NCI-H146 treated with DMSO at 0.1 percent for 48 hours (cell line): ENCODE data around the gene RPS6KA3.

Experiments
- DNase-seq: peaks from one replicate; lab custom pipeline; 2025; ENCODE audit not compliant: unreplicated experiment; lab: John Stamatoyannopoulos, UW

RPS6KA3 gene

DNA sequence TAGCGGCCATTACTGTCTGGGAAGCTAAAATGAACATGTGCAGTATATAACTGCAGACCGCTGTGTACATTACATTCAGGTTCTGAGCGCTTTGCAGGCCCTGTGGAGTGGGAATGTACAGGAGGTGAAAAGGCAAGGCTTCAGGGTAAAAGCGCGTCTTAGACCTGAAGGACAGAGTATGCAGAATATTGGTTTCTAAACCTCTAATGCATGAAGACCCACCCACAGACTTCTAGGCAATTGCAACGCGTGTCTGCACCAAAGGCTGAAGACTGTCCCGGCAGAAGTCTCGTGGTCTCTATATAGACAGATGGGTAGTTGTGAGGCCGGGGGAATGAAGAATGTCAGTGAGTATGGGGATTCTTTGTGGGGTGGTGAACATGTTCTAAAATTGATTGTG is 155.4 kb downstream of the RPS6KA3 start:
- no peak for DNase-seq

DNA sequence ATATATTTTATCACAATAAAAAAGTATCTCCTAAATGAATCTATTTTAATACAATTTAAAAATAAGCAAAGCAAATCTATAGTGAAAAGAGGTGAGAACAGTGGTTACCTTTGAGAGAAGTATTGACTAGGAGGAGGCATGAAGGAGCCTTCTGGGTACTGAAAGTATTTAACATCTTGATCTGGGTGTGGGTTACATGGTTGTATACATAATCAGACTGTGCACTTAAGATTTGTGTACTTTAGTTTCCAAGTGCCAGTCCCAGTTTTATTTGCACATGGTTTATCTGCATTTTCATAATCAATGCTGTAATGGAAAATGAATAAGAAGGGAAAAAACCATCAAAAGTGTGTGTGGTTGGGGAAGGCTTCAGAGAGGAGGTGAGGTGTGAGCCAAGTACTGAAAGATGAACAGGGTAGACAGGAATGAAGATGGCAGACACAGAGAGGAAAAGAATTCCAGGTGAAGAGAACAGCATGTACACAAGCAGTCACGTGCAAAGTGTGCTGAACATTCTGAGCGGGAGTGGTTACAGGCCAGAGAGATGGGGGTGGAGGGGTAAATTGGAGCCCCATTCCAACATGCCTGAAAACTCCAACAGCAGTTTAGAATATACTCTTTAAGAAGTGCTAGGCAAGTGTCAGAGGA is 164.7 kb downstream of the RPS6KA3 start:
- no peak for DNase-seq
